Heart left ventricle (tissue), 16 donors: ENCODE measurements around the gene NEURL3. TPM values are rescaled to one million over a fixed set of nuclear protein-coding genes. Genes with fewer than 3 reads are reported as not detected.

Experiments
- ATAC-seq, 4 donors: fragments of 200-7000 bp; cut with Tn5 transposase; one replicate each; pipeline ENCODE4 v1.9.1; 2020 to 2022; ENCODE audit warnings: moderate library complexity in 4 of 4, mild to moderate bottlenecking in 3 of 4, moderate number of reproducible peaks in 1 of 4
- DNase-seq, 5 donors: peaks; one replicate each; pipeline ENCODE4 v3.0.0-alpha.2; 2020
- H3K27ac ChIP-seq, 12 donors: fragments of 200-600 bp; sonication (generic) in 4 of 12; one replicate each; pipeline versions ENCODE4 v1.5.0 to v1.8.0; 2016 to 2022; ENCODE audit warnings: mild to moderate bottlenecking in 2 of 12
- H3K27me3 ChIP-seq, 9 donors: fragments of 200-600 bp; sonication (generic) in 2 of 9; one replicate each; pipeline versions ENCODE4 v1.5.1 to v1.8.0; 2016 to 2022; ENCODE audit warnings: mild to moderate bottlenecking in 3 of 9
- H3K36me3 ChIP-seq, 9 donors: fragments of 200-600 bp; sonication (generic) in 2 of 9; one replicate each; pipeline versions ENCODE4 v1.5.0 to v1.8.0; 2018 to 2022; ENCODE audit warnings: mild to moderate bottlenecking in 2 of 9
- H3K4me1 ChIP-seq, 12 donors: fragments of 200-600 bp; sonication (generic) in 4 of 12; one replicate each; pipeline versions ENCODE4 v1.5.0 to v1.8.0; 2016 to 2022; ENCODE audit warnings: mild to moderate bottlenecking in 3 of 12
- H3K4me3 ChIP-seq, 12 donors: fragments of 200-600 bp; sonication (generic) in 4 of 12; one replicate each; pipeline versions ENCODE4 v1.5.0 to v1.8.0; 2017 to 2022; ENCODE audit warnings: mild to moderate bottlenecking in 9 of 12, moderate library complexity in 4 of 12
- H3K9me3 ChIP-seq, 12 donors: fragments of 200-600 bp; sonication (generic) in 4 of 12; one replicate each; pipeline versions ENCODE4 v1.5.0 to v1.8.0; 2016 to 2022; ENCODE audit warnings: mild to moderate bottlenecking in 1 of 12
- CTCF ChIP-seq, 12 donors: fragments of 200-600 bp; sonication (generic) in 4 of 12; IDR thresholded peaks; one replicate each; pipeline versions ENCODE4 v1.5.0 to v1.8.0; 2018 to 2022; ENCODE audit warnings: antibody characterized with exemption in 12 of 12, mild to moderate bottlenecking in 5 of 12
- POLR2A ChIP-seq, 2 donors: fragments of 450-650 bp; IDR thresholded peaks; one replicate each; pipeline ENCODE4 v1.6.1; 2017; ENCODE audit warnings: antibody characterized with exemption in 2 of 2, mild to moderate bottlenecking in 2 of 2, moderate library complexity in 2 of 2
- WGBS, 4 donors: extraction: QIAGEN DNeasy Blood & Tissue Kit in 2 of 4; methylation state at CpG; one replicate each; pipeline versions ENCODE4 v1.1.5 to v1.1.7; 2013 to 2018; 5-methylcytosine and 5-hydroxymethylcytosine counted together
- intact Hi-C, 10 donors: fragments of 100-400 bp; cut with DNase I; formaldehyde crosslinking; loops; one replicate each; pipeline versions ENCODE4 v1.11.1 to v1.14.2; 2022
- polyA plus RNA-seq, 2 donors: library from polyadenylated mRNA; stranded (reverse); fragments of 200-250 nt; gene quantifications; one replicate each; pipeline ENCODE4 v1.2.3, GENCODE V29; 2013
- total RNA-seq, 9 donors: library from RNA; depleted of rRNA in 2 of 9; stranded (reverse); fragments of >200 nt in 2 of 9; fragmentation: NEBNext Ultra II Directional in 3 of 9; extraction: Animal tissue kit (Norgen Biotek cat#: 25700) in 3 of 9; gene quantifications; one replicate each; pipeline versions ENCODE4 v1.1.0 to v1.2.4, GENCODE V29; 2016 to 2023
- donor health status: ischemic (EF 13 %, LVEDD 7.1; RV severe dilation, severe dysfunction).
- donor health status: healthy with polysubstance abuse.
- donor health status: DM: no; HTN: yes; CAD: no.
- donor health status: DM: no; HTN: no; CAD: no.
- donor health status: ischemic (EF 25% LVEDD 6.9; RV normal size, moderate dysfunction).
- donor health status: ischemic (EF 25% LVEDD 5.7; RV mildly dilated, moderate dysfunction).
- donor health status: healthy.
- donor health status: DM: yes; HTN: yes; CAD: no.
- donor health status: ischemic (EF 35%, LVEDD 5.7; RV mildly dilated, moderate dysfunction).
- donor health status: nonischemic (EF 11% LVEDD 7.7; RV severe dilation, severe dysfunction).
- donor health status: DM: yes; HTN: yes; CAD: no.
- donor health status: PGD.
- donor health status: ischemic (EF 29% LVEDD 5.4; RV normal size, mild dysfunction).
- donor health status: nonischemic (EF 23%, LVEDD 6.1; RV moderate dilation, normal function).

NEURL3 gene
- total and polyA plus RNA-seq, 11 donors = 0.07 to 0.75 (median 0.27) TPM; not detected in 8

DNA sequence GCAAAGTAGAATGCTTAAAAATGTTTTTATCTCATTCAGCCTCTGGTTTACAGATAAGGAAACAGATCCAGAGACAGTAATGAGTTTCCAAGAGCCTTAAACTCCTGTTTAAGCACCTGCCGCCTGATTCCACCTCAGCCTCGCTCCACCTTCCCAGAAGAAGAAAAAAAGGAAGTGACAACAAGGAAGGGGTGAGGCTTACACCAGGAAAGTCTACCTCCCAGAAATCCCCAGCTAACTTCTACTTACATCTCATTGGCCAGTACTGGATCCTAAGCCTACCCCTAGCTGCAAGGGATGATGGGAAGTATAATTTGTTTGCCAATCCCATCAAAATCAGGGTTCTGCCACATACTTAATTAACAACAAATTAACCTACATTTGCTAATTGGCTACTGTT lies 16.1 kb upstream of the NEURL3 start:
- Histone ChIP-seq H3K4me1 (peaks cover 0 to 14% (median 0%) of the 10 kb centered on the region in 12 donors), H3K9me3 (peaks cover 0 to 16% (median 5%) of the 10 kb centered on the region in 12 donors), H3K36me3 (no peaks in the 10 kb centered on the region), H3K27ac (no peak overlapping the region), H3K27me3 (no peaks in the 10 kb centered on the region), H3K4me3 (no peak overlapping the region)
- no peak for ATAC-seq
- no peak for DNase-seq
- TF ChIP-seq POLR2A (IDR thresholded peaks at IDR 0.05) = no peak
- 71 to 79% (median 75%) methylated on average over 2 of the region's 2 CpGs for WGBS, 4 donors
- intact Hi-C loops = no loop called here

GRCh38 chr2:96520697-96521096 lies 15.5 kb upstream of the NEURL3 start:
- ATAC-seq = no peak
- no peak for TF ChIP-seq POLR2A (IDR thresholded peaks at IDR 0.05)
- TF ChIP-seq CTCF (IDR thresholded peaks at IDR 0.05) = no peak
- peaks cover 0 to 16% (median 5%) of the 10 kb centered on the region in 12 donors for H3K9me3 ChIP-seq
- DNase-seq = no peak
- no peaks in the 10 kb centered on the region for H3K27me3 ChIP-seq
- WGBS, 4 donors = 69 to 73% (median 72%) methylated on average over 3 of the region's 3 CpGs
- no peaks in the 10 kb centered on the region for H3K36me3 ChIP-seq
- intact Hi-C loops = no loop called here
- peaks cover 0 to 14% (median 0%) of the 10 kb centered on the region in 12 donors for H3K4me1 ChIP-seq
- H3K27ac ChIP-seq = no peak overlapping the region
- no peak overlapping the region for H3K4me3 ChIP-seq

GRCh38 chr2:96520231-96520630 lies 15.1 kb upstream of the NEURL3 start:
- Histone ChIP-seq H3K4me3 (no peak overlapping the region), H3K4me1 (peaks cover 0 to 14% (median 0%) of the 10 kb centered on the region in 12 donors), H3K36me3 (no peaks in the 10 kb centered on the region), H3K9me3 (peaks cover 0 to 16% (median 5%) of the 10 kb centered on the region in 12 donors), H3K27me3 (no peaks in the 10 kb centered on the region), H3K27ac (no peak overlapping the region)
- DNase-seq (no peak), ATAC-seq (no peak)
- 81 to 84% (median 83%) methylated on average over 4 of the region's 4 CpGs for WGBS, 4 donors
- TF ChIP-seq POLR2A (IDR thresholded peaks at IDR 0.05) (no peak), CTCF (IDR thresholded peaks at IDR 0.05) (no peak)
- intact Hi-C loops = no loop called here

GRCh38 chr2:96517079-96517478 lies 11.9 kb upstream of the NEURL3 start:
- no peak for TF ChIP-seq CTCF (IDR thresholded peaks at IDR 0.05)
- no peak for TF ChIP-seq POLR2A (IDR thresholded peaks at IDR 0.05)
- ATAC-seq = no peak
- peaks cover 0 to 16% (median 5%) of the 10 kb centered on the region in 12 donors for H3K9me3 ChIP-seq
- intact Hi-C loops = loop anchor here in 2 of 10 donors (2.0 to 10.0 kb wide), 2 partner anchors 38 to 372 kb away; partner anchors contain the start of gene DUSP2 (in 1 of the 2)
- no peak for DNase-seq
- no peaks in the 10 kb centered on the region for H3K36me3 ChIP-seq
- H3K27me3 ChIP-seq = no peaks in the 10 kb centered on the region
- no peaks in the 10 kb centered on the region for H3K4me1 ChIP-seq
- H3K4me3 ChIP-seq = no peak overlapping the region
- H3K27ac ChIP-seq = no peak overlapping the region
- 72 to 83% (median 82%) methylated on average over 1 of the region's 1 CpG for WGBS, 4 donors

GRCh38 chr2:96514521-96514920 lies 9.4 kb upstream of the NEURL3 start:
- H3K27me3 ChIP-seq = no peaks in the 10 kb centered on the region
- TF ChIP-seq POLR2A (IDR thresholded peaks at IDR 0.05) = no peak
- TF ChIP-seq CTCF (IDR thresholded peaks at IDR 0.05) = no peak
- H3K36me3 ChIP-seq = no peaks in the 10 kb centered on the region
- DNase-seq = no peak
- peaks cover 0 to 15% (median 5%) of the 10 kb centered on the region in 12 donors for H3K9me3 ChIP-seq
- intact Hi-C loops = loop anchor here in 2 of 10 donors (5.0 to 10.0 kb wide), 2 partner anchors 38 to 370 kb away; partner anchors contain the start of gene DUSP2 (in 1 of the 2)
- H3K4me1 ChIP-seq = peaks cover 0 to 2% (median 0%) of the 10 kb centered on the region in 12 donors
- no peak overlapping the region for H3K27ac ChIP-seq
- H3K4me3 ChIP-seq = no peak overlapping the region
- 88 to 92% (median 92%) methylated on average over 6 of the region's 6 CpGs for WGBS, 4 donors
- no peak for ATAC-seq
